Amniotic epithelial cell (primary cell): ENCODE measurements around the gene CKAP5.

Experiments used
- DNase-seq: peaks from one replicate; pipeline ENCODE4 v3.0.0-alpha.2; 2010; ENCODE audit warnings: low read depth

The CKAP5 gene

DNA sequence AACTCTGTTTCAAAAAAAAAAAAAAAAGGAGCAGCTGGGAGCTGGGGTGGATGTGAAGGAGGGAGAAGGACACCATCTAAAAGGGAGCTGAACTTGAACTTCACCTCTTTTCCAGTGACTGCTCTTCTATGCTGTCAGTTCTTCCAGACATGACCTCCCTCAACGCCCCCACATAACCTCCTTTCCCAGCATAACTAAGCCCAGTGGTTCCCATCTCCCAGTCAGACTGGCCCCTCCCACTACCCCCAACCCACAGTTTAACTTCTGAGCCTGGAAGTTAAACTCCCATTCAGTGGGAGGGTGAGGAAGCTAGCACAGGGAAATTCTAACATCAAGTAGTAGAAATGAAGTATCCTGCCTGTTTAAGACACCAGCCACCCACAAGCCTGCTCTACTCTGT, 147.5 kb downstream of the CKAP5 start:
- peak; percentile 66 for DNase-seq

DNA sequence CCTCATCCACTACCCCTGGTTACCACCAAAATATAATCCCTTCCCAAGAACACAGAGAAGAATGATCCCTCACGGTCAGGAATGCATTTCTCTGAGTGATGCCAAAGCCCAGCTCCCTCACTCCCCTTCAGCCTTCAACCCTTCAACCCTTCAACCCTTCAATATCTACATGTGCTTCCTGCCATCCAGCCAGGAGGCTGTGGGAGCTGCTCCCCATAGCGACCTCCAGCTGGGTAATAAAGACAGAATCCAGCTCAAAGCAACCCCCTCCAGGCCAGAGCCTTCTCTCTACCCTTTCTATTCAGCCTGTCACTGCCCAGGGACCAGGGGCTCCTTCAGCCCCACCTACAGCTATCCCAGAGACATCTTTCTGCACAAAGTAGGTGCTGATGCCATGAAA, 148.4 kb downstream of the CKAP5 start:
- DNase-seq: no peak

DNA sequence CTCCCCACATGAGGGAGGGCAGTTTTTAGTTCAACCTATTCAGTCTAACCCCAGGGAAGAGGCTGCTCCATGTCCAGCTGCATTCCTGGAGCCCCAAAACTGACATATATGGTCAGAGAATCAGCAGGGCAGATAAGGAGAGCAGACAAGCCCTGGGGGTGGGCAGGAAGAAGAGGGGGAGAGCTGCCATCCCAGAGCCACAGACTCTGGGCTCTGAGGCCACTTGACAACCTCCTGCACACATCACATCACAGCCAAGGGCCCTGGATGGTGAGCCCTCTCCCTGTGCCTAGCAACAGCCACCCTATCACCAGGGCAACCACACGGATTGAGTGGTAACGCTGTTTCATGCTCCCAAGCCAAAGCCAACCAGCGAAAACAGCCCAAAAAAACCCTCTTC, 148.8 kb downstream of the CKAP5 start:
- DNase-seq: peak; percentile 58

GRCh38 chr11:46696212-46696558, 149.9 kb downstream of the CKAP5 start:
- DNase-seq: no peak

DNA sequence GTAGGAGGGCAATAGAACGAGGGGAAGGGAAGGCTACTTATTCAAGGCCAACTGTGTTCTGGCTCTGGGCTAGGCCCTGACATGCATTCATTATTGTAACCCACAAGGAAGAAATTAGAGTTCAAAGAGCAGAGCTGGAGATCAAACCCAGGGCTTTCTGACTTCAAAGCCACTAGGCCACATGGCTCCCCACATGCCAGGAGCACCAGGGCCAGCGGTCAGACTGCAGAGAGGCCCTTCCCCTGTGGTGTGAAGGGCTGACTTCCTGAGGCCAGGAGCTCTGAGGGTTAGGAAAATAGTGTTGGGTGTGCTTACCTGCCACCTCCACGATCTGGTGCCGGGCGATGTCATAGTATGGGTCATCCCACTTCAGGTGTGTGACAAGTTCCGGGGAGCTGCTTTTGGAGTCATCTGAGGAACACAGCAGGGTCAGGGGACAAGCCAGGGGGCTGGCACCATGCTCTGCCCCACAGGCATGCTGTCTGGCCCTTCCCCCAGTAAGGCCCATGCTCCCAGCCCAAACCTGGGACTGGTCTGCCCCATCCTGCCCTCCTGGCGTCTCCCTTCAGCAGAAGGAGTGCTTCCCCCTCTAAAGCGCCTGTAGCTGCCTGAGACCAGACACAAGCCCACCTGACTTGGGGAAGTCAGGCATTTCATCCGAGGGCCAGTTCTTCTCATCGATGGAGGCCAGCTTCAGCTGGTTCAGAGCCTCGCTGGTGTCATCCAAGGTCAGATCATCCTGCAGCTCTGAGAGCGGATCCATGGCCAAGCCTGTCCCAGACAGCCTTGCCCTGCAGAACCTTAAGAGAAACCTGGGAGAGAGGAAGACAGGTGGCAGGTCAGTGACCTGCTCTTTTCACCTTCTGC, 150.5 kb downstream of the CKAP5 start:
- DNase-seq: no peak

DNA sequence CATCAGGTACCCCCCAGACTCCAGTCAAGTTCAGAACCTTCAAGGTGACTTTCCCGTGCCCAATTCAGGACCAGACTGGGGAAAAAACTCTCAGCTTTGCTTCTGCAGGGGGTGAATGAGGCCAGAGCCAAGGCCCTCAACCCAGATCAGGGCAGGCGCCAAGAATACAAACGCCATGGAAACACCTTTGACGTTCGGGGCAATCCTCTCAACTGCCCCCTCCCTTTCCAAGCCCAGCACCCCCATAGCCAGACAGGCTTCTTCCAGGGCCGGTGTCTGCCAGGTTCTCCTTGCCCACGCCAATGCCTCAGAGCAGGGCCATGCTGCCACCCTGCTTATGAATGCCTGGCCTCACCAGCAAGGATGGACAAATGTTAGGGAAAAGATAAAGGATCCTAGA, 151.5 kb downstream of the CKAP5 start:
- no peak for DNase-seq

GRCh38 chr11:46694072-46694471, 152.0 kb downstream of the CKAP5 start:
- no peak for DNase-seq

GRCh38 chr11:46693597-46694012, 152.5 kb downstream of the CKAP5 start:
- DNase-seq: peak; percentile 93
